GM15510 (cell line): ENCODE results near the gene HSD3B7.

ENCODE experiments used
- POLR2A ChIP-seq: IDR thresholded peaks from 3 replicates; pipeline ENCODE4 v1.6.1; 2011; ENCODE audit warnings: borderline replicate concordance; ENCODE audit not compliant: insufficient read length; ENCODE audit errors: extremely low read depth

The HSD3B7 gene

DNA sequence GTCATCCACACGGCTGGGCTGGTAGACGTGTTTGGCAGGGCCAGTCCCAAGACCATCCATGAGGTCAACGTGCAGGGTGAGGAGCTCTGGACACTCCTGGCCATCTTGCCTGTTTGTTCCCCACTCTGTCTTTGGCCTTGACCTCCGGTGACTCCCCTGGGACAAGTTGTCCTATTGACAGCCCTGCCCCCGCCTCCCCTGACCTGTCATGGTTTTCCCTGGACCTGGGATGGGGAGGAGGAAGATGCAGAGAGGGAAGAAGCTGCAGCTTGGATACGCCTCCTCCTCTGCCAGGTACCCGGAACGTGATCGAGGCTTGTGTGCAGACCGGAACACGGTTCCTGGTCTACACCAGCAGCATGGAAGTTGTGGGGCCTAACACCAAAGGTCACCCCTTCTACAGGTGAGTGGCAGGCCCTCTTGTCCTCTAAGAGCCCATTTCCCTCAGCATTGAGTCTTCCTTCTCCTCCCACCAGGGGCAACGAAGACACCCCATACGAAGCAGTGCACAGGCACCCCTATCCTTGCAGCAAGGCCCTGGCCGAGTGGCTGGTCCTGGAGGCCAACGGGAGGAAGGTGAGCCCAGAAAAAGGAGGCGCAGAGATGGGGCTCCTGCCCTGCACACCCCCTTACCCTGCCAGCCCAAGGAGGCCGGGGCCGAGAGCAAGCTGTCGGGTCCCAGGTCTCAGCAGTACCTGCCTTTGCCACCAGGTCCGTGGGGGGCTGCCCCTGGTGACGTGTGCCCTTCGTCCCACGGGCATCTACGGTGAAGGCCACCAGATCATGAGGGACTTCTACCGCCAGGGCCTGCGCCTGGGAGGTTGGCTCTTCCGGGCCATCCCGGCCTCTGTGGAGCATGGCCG, 1.4 kb downstream of the HSD3B7 start:
- no peak for TF ChIP-seq POLR2A

DNA sequence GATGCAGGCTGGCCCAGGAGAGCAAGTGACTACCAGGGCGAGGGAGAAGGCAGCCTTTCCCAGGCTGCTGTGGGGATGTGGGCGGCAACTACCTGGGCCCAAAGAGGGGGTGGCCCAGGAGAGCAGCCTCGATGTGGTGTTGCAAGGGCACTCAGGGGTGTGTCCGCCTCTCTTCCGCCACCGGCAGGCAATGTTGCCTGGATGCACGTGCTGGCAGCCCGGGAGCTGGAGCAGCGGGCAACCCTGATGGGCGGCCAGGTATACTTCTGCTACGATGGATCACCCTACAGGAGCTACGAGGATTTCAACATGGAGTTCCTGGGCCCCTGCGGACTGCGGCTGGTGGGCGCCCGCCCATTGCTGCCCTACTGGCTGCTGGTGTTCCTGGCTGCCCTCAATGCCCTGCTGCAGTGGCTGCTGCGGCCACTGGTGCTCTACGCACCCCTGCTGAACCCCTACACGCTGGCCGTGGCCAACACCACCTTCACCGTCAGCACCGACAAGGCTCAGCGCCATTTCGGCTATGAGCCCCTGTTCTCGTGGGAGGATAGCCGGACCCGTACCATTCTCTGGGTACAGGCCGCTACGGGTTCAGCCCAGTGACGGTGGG, 2.7 kb downstream of the HSD3B7 start:
- no peak for TF ChIP-seq POLR2A

DNA sequence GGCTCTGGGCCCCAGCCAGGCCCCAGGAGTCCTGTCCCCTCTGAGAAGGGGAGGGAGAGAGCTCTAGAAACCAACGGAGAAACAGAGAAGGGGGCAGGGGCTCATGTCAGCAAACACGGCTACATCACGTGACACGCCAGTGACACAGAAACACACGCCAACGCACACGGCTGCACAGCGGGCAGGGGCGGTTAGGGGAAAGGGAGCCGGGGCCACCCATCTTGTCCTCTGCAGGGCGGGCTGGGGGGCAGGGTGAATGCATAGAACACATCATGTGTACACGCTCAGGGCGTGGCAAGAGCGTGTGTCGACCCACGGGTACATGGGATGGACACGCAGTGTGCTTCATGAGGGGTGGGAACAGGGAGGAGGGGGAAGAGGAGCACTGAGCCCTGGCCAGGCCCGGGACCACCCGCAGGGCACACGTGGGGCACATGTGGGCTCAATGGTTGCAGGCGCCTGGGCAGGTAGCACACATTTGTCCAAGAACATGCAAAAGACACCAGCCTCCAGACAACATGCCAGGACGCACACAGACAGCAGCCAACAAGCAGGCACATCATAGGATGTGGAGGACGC, 4.6 kb downstream of the HSD3B7 start:
- TF ChIP-seq POLR2A: no peak

DNA sequence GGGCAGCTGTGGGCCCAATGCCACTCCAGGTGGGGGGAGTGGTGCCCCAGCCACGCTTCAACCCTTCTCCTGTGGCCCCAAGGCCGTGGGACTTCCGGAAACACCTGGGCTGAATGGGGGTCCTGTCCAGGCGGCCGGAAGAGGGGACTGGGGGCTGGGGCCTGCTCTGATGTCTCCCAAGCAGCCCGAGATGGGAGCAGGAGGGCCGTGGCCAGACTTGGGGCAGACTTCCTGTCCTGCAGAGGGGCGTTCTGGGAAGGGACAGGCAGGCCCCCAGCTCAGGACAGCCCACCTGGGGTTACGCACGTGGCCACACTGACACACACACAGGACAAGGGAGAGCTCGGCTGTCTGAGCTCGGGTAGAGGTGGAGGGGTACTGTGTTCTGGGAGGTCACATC, 5.1 kb downstream of the HSD3B7 start:
- TF ChIP-seq POLR2A: no peak

DNA sequence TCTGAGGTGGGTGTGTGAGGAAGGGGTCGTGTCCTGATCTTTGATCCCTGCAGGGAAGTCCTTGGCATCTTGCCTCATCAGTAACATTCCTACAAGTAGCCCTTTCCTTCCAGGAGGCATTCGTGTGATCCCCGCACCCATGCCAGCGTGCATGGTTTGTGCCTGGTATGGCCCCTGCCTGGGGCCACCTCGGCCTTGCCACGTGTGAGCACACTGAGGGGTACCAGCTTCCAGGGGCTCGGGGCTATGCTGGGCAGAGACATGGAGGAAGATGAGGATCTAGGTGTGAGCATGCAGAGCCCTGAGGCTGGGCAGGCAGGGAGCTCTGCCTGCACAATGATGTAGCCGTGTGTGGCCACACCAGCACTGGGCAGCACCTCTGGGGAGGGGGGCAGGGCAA, 6.0 kb downstream of the HSD3B7 start:
- no peak for TF ChIP-seq POLR2A

DNA sequence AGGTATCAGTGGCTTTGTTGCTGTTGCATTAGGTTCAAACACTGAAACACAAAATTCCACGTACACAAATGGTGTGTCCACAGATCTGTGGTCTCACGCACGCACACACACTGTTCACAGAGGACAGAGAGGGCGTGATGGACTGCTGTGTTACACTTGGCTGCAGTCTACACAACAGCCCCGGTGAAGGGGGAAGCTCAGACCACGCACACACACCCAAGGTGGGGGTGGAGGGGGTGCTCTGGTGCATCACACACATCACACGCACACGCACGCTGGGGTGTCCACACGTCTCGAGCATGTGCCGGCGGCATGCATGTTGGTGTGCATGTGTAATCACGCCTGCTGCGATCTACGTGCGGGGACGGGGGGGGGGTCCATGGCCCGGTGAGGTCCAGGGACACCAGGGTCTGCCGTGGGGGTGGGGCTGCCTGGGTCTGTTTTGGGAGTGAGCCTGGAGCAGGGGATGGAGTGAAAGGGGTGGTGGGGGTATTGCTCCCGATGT, 7.3 kb downstream of the HSD3B7 start:
- TF ChIP-seq POLR2A: no peak

DNA sequence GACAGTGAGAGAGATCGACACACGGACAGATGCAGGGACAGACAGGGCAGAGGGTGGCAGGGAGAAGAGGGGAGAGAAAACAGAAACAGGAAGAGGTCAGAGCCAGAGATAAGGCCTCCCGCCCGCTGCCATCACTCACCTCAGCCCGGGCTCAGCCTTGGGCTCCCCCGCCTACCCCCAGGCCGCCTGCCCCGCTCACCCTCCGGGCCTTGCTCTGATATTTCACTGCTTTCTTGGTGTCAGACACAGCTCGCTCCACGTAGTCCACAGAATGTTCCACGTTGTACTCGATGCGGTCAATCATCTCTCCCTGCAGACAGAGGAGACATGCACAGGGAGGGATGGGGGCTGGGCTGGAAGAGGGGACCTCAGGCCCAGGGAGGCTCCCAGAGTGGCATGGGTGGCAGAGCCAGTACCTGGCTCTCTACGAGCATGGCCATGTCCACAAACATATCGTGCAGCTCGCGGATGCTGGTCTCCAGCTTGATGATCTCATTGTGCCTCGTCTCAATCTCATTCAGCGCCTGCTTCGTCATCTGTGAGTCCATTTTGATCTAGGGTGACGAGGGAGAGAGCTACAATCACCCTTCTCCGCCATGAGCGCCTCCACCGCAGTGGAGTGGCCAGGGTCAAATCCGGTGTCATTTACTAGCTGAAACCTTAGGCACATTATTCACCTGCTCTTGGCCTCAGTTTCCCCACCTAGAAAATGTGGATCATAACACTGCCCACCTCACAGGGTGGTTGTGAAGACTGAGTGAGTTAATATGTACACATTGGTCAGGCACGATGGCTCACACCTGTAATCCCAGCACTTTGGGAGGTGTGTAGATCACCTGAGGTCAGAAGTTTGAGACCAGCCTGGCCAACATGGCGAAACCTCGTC, 8.2 kb downstream of the HSD3B7 start:
- no peak for TF ChIP-seq POLR2A

DNA sequence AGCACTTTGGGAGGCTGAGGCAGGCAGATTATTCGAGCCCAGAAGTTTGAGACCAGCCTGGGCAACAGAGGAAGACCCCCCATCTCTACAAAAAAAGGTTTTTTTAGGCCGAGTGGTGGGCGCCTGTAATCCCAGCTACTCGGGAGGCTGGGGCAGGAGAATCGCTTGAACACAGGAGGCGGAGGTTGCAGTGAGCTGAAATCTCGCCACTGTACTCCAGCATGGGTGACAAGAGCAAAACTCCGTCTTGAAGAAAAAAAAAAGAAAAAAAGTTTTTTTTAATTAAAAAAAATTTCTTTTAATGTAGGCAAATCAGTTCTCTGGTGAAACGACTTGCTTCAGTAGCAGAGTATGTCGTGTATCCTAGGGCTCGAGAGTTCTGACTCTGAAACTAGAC, 10.9 kb downstream of the HSD3B7 start:
- TF ChIP-seq POLR2A: no peak

DNA sequence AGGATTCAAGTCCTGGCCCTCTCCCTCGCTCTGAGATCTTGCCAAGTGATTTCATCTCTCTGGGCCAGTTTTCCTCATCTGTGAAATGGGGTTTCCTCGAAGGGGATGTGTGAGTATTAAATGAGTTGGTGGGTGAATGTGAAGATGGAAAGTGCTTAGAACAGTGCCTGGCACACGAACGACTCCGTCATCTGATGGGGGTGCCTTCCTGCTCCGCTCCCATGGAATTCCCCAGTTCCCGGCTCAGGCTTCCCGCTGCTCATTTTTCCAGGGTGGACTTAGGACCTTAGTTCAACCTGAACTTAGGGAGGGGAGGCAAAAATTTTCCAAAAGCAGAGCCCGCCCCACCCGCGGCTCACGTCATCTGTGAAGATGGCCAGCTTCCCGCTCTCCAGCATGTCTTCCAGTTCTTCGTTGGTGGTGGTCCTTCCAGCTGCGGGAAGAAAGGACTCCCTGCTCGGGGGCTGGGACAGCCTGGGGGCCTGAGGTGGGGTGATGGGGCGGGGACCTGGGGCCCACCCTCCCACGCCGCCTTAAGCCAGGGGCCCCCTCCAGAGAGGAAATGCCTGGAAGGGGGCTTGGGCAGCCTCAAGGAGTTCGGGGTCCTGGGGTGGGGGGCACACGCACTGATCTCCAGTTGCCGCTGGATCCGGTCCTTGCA, 11.4 kb downstream of the HSD3B7 start:
- TF ChIP-seq POLR2A: no peak

DNA sequence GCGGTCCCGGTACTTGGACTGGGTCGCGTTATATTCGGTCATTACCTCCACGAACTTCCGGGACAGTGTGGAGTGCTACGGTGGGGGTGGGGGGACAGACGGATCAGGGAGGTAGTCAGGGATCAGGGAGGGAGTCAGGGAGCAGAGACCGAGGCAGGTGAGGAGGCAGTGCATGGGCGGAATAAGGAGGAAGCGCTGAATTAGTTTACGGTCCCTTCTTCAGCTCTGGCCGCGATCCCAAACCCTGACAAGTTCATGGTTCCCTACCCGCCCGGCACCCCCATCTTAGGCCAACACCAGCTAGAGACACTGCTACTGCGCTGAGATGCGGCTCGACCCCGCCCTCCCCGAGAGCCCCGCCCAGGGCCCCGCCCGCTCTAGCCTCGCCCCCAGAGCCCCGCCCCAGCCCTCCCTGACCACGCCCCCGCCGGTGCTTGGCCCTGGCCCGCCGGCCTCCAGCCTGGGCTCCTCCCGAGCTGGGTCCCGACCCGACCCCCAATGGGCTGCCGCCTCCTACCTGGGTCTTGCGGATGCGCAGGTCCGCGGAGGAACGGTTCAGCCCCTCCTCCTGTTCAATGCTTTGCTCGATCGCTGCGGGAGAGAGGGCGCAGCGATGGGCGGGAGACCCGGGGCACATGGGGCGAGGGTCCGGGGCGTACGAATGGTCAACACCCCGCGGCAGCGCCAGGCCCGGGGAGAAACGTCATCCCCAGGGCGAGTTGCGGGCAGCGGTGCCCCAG, 12.1 kb downstream of the HSD3B7 start:
- TF ChIP-seq POLR2A: peak; percentile 78

DNA sequence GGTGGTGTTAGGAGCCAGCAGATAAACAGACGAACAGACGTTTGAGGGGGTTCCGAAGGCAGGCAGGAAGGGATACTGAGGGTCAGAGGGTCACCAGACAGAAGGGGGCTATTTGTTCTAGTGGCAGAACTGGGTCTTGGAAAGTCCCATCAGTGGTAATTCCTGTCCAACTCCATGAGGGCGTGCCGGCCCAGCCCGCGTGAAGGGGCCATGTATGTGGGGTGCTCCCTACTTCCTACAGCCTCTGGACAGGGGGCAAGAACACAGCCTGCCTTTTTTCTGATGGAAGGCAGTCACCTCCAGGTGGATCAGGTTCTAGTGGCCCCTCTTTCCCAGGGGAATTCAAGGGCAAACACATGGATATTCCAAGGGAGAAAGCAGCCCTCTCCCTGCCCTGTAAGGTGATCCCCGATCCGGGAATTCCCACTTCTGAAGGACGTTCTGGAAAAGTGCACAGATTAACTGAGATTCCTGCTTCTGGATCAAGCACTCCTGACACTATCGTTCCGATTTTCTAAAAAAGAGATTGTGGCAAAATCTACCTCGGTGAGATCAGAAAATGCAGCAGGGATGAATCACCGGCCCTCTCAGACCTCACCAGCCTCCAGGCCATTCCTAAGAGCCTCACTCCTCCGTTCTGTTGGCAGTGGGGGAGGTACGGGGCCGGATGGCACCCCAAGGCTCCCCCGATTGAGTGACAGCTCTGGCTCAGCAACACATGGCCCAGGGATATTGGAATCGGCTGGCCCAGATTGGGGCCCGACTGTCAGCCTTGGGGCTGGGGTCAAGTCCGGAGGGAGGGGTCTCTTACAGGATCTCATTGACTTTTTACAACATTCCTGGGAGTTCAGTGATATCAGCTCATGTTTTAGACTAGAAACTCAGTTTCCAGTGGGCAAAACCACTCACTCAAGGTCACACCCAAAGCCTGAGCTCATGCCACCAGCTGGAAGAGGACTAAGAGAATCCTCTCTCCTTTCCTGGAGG, 13.0 kb downstream of the HSD3B7 start:
- no peak for TF ChIP-seq POLR2A

DNA sequence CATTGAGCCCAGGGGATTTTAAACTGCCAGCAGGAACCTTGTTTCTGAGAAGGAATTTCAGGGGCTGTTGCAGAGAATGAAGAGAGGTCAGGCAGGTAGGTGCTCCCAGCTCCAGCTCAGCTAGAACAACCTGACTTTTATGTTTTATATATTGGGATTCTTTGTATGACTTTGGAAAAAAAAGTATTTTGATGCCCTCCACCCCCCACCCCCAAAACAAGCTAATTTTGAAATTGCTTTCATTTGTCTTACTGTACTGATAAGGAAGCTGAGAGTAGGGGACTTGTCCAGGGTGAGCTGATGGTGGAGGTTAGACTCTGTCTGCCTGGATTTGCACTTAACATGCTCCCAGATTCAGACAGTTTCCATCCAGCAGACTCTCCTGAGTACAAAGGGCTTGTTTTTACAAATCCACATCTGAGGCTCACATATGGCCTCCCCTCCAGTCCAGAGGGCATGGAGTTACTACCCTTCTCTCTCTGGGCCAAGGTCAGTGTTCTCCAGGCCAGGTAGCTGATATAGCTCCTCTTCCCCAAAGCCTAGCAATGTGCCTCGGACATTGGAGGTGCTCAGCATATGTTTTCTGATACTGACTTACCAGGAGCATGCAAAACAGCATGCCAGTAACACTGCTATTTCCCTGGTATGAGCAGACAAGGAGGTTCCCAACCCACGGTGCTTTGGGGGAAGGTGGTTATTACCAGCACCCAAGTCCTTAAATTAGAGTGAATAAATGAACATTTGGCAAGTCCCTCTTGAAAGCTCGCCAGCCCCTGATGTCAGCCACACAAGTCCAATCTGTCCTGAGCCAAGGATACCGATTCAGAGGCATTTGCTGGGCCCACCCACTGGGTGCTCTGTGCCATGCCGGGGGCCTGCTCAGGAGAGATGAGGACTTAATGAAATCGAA, 14.1 kb downstream of the HSD3B7 start:
- TF ChIP-seq POLR2A: no peak
